ENCODE measurements around the gene ICOS. TPM values are rescaled to one million over a fixed set of nuclear protein-coding genes. Genes with fewer than 3 reads are reported as not detected.

The ICOS gene
- total and polyA plus RNA-seq, 9 of the 15 experiments (the other 6 are each of a cell fraction or from before 2014, with no cell fraction given), result not detected

DNA sequence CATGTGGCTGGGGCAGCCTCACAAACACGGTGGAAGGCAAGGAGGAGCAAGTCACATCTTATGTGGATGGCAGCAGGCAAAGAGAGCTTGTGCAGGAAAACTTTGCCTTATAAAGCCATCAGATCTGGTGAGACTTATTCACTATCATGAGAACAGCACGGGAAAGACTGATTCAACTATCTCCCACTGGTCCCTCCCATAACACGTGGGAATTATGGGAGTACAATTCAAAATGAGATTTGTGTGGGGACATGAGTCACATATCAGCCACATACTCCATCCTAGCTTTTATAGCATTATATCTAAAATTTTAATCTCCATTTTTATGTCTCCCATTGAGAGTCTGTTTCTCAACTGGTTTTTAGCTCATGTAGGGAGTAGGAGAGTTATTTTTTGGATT is 45.7 kb downstream of the ICOS start (continued):
- TF ChIP-seq ESRRA (IDR thresholded peaks at IDR 0.05; ENCODE audit: borderline replicate concordance, low read depth) (no peak), PHF8 (IDR thresholded peaks at IDR 0.05; ENCODE audit: borderline replicate concordance, low read length) (no peak), MYBL2 (IDR thresholded peaks at IDR 0.05; ENCODE audit: low read depth) (no peak), MYBL2 (CRISPR knock-in tag; IDR thresholded peaks at IDR 0.05; ENCODE audit: borderline replicate concordance) (no peak), GABPB2 (CRISPR knock-in tag; conservative IDR thresholded peaks at IDR 0.05) (no peak), ZFPM2 (CRISPR knock-in tag; IDR thresholded peaks at IDR 0.05) (no peak), ETV5 (CRISPR knock-in tag; IDR thresholded peaks at IDR 0.05; ENCODE audit: low read depth) (no peak), ZMIZ1 (IDR thresholded peaks at IDR 0.05; ENCODE audit: low read depth in 2 of 2, low read length in 2 of 2) (no peak)

All from K562 (cell line).